GM12878 (cell line): ENCODE results near the gene EVI5L. TPM values are rescaled to one million over a fixed set of nuclear protein-coding genes. Genes with fewer than 3 reads are reported as not detected.

Experiments
- ATAC-seq: fragments of 200-7000 bp; cut with Tn5 transposase; 3 replicates; pipeline ENCODE4 v1.9.1; 2020; ENCODE audit warnings: mild to moderate bottlenecking, moderate library complexity
- BruUV-seq: library from RNA; stranded (reverse); fragments of 400-500 nt; replicated peaks from 2 replicates; lab custom pipeline; 2021; lab: Mats Ljungman, UMichigan
- CTCF ChIA-PET: fragments of 300-600 bp; sonication (Branson Sonifier 250); formaldehyde crosslinking; extraction: SDS; loops from one replicate; lab custom pipeline; 2021; ENCODE audit warnings: inconsistent platforms; lab: Yijun Ruan, JAX
- POLR2A ChIA-PET: fragments of 350-600 bp; formaldehyde crosslinking; extraction: SDS; loops from one replicate; lab custom pipeline; 2021; ENCODE audit warnings: inconsistent platforms; lab: Charles Lee
- RAD21 ChIA-PET: fragments of 300-600 bp; sonication (Branson Sonifier 250); formaldehyde crosslinking; loops from one replicate; lab custom pipeline; 2023; ENCODE audit warnings: antibody characterized with exemption; ENCODE audit not compliant: unreplicated experiment; lab: Charles Lee
- SMC1A ChIA-PET: fragments of 300-600 bp; sonication (Branson Sonifier 250); formaldehyde crosslinking; loops from one replicate; lab custom pipeline; 2023; ENCODE audit not compliant: unreplicated experiment, uncharacterized antibody; lab: Charles Lee
- DNase-seq: peaks from one replicate; pipeline ENCODE4 v3.0.0-alpha.2; 2011; ENCODE audit warnings: low read depth, low spot score
- FAIRE-seq: peaks from 3 replicates; lab custom pipeline; 2011; peaks lifted over from hg19 to GRCh38; lab: Jason Lieb, UNC
- H2AFZ ChIP-seq: 2 replicates; pipeline ENCODE4 v1.6.0; 2011; ENCODE audit warnings: low read depth, low read length, control low read depth; ENCODE audit not compliant: control insufficient read depth
- H3K27ac ChIP-seq: 2 replicates; pipeline ENCODE4 v1.5.1; 2011; ENCODE audit warnings: control low read depth; ENCODE audit not compliant: control insufficient read depth, insufficient read depth
- H3K27me3 ChIP-seq, 2 experiments: replicated peaks in 1 of 2; 2 replicates each; pipeline versions ENCODE4 v1.6.0 to v1.6.1; 2011; ENCODE audit warnings: low read length in 1 of 2; ENCODE audit not compliant: control insufficient read depth in 2 of 2, insufficient read depth in 2 of 2
- H3K36me3 ChIP-seq, 2 experiments: 2 replicates each; pipeline ENCODE4 v1.5.1; 2011; ENCODE audit warnings: low read length in 1 of 2; ENCODE audit not compliant: control insufficient read depth in 2 of 2, insufficient read depth in 2 of 2
- H3K4me1 ChIP-seq: 2 replicates; pipeline ENCODE4 v1.6.1; 2011; ENCODE audit warnings: mild to moderate bottlenecking, low read length, moderate library complexity, mixed read lengths; ENCODE audit not compliant: control insufficient read depth, insufficient read depth
- H3K4me2 ChIP-seq: 2 replicates; pipeline ENCODE4 v1.6.0; 2011; ENCODE audit warnings: control low read depth; ENCODE audit not compliant: control insufficient read depth, insufficient read depth
- H3K4me3 ChIP-seq: fragments of 200-600 bp; sonication (generic); 2 replicates; pipeline ENCODE4 v1.5.1; 2016
- H3K79me2 ChIP-seq: 2 replicates; pipeline ENCODE4 v1.6.0; 2011; ENCODE audit warnings: low read length; ENCODE audit not compliant: control insufficient read depth, insufficient read depth
- H3K9ac ChIP-seq: 2 replicates; pipeline ENCODE4 v1.8.0; 2011; ENCODE audit warnings: low read length, control low read depth, mixed read lengths; ENCODE audit not compliant: control insufficient read depth, insufficient read depth
- H3K9me3 ChIP-seq: replicated peaks from 3 replicates; pipeline ENCODE4 v1.5.1; 2011; ENCODE audit warnings: mild to moderate bottlenecking, low read length; ENCODE audit not compliant: control insufficient read depth, insufficient read depth
- H4K20me1 ChIP-seq: 2 replicates; pipeline ENCODE4 v1.6.0; 2011; ENCODE audit not compliant: control insufficient read depth, insufficient read depth
- ASH2L ChIP-seq: fragments of 300-600, 200-600 bp; sonication (generic); IDR thresholded peaks from 2 replicates; pipeline ENCODE4 v1.6.1; 2017; ENCODE audit warnings: low read depth, mild to moderate bottlenecking, borderline replicate concordance
- FOS ChIP-seq: IDR thresholded peaks from 3 replicates; pipeline ENCODE4 v1.6.1; 2011; ENCODE audit warnings: borderline replicate concordance; ENCODE audit not compliant: insufficient read length; ENCODE audit errors: extremely low read depth
- GATAD2B ChIP-seq: fragments of 450-650 bp; conservative IDR thresholded peaks from 2 replicates; pipeline ENCODE4 v1.6.1; 2017; ENCODE audit warnings: low read depth, mild to moderate bottlenecking, moderate library complexity
- MLLT1 ChIP-seq: fragments of 450-650 bp; IDR thresholded peaks from 2 replicates; pipeline ENCODE4 v1.6.1; 2016; ENCODE audit warnings: mild to moderate bottlenecking
- MTA2 ChIP-seq: fragments of 450-650 bp; IDR thresholded peaks from 2 replicates; pipeline ENCODE4 v1.6.1; 2016; ENCODE audit warnings: low read depth, mild to moderate bottlenecking, moderate library complexity
- MYC ChIP-seq: IDR thresholded peaks from 2 replicates; pipeline ENCODE4 v1.6.1; 2011; ENCODE audit warnings: mild to moderate bottlenecking, low read length, moderate library complexity, inconsistent platforms; ENCODE audit not compliant: insufficient read depth, insufficient replicate concordance, insufficient read length, severe bottlenecking
- NKRF ChIP-seq: fragments of 450-650 bp; conservative IDR thresholded peaks from 2 replicates; pipeline ENCODE4 v1.6.1; 2017; ENCODE audit warnings: mild to moderate bottlenecking, moderate library complexity
- NRF1 ChIP-seq: conservative IDR thresholded peaks from 2 replicates; pipeline ENCODE4 v1.6.1; 2011; ENCODE audit warnings: mild to moderate bottlenecking, low read depth, low read length, improper control_type of control experiment
- PML ChIP-seq: IDR thresholded peaks from 2 replicates; pipeline ENCODE4 v1.6.1; 2012; ENCODE audit warnings: low read length, inconsistent platforms
- PRDM15 ChIP-seq: fragments of 450-650 bp; formaldehyde crosslinking; IDR thresholded peaks from 2 replicates; pipeline ENCODE4 v1.4.0; 2020; ENCODE audit warnings: mild to moderate bottlenecking, moderate library complexity
- SP1 ChIP-seq: IDR thresholded peaks from one replicate; pipeline ENCODE4 v1.6.1; 2011; ENCODE audit warnings: low read depth, low read length
- SUZ12 ChIP-seq: fragments of 200-600 bp; sonication (generic); IDR thresholded peaks from one replicate; pipeline ENCODE4 v1.6.1; 2018; ENCODE audit warnings: antibody characterized with exemption, mild to moderate bottlenecking; ENCODE audit not compliant: unreplicated experiment
- WGBS: methylation state at CpG from one replicate; pipeline ENCODE4 v1.1.6; 2016; ENCODE audit warnings: low lambda C conversion rate; ENCODE audit not compliant: insufficient replicate concordance, insufficient coverage; ENCODE audit errors: missing lambda C conversion rate; 5-methylcytosine and 5-hydroxymethylcytosine counted together
- in situ Hi-C: fragments of 300-500 bp; cut with MboI; formaldehyde crosslinking; loops from 9 replicates; pipeline ENCODE4 v1.14.3; 2018; ENCODE audit warnings: mixed read lengths
- intact Hi-C: fragments of 100-400 bp; cut with micrococcal nuclease; formaldehyde crosslinking; loops from one replicate; pipeline ENCODE4 v1.14.2; 2022; ENCODE audit not compliant: unreplicated experiment
- polyA plus RNA-seq, 11 experiments: library from polyadenylated mRNA; depleted of rRNA in 4 of 11; unstranded in 6 of 11; stranded (reverse) in 5 of 11; fragments of >200 nt; fragmentation: Nextera tagmentation in 4 of 11; fragmentation: Illumina TruSeq in 1 of 11; extraction: Ambion mirVana in 4 of 11; extraction: Trizol in 1 of 11; gene quantifications; 1 replicate in 1 of 11; 2 replicates in 10 of 11; pipeline versions ENCODE4 v1.2.1 to v1.2.3, GENCODE V29; 2011 to 2016; ENCODE audit warnings: inconsistent platforms in 2 of 11, missing spikeins in 2 of 11, low read depth in 1 of 11
- total RNA-seq, 4 experiments: library from RNA; depleted of rRNA in 3 of 4; stranded (reverse); fragments of >200 nt in 3 of 4; fragmentation: Illumina TruSeq in 1 of 4; extraction: Trizol in 1 of 4; gene quantifications; 2 replicates each; pipeline versions ENCODE4 v1.2.1 to v1.2.3, GENCODE V29; 2013 to 2021

The EVI5L gene
- total and polyA plus RNA-seq, 10 of the 15 experiments (the other 5 are each of a cell fraction or from before 2014, with no cell fraction given): 0.23 to 13.8 (median 5.0) TPM

- no peak for FAIRE-seq
- DNase-seq: no peak
- Histone ChIP-seq H4K20me1 (no peaks in the 10 kb centered on the region), H3K9me3 (peaks cover 14% of the 10 kb centered on the region), H3K27me3 (no peaks in the 10 kb centered on the region), H3K4me3 (no peak overlapping the region; the same call in 1 of the 2 replicates), H3K4me1 (peaks cover 15% of the 10 kb centered on the region), H3K4me2 (peak overlapping the region; percentile 46), H3K27ac (peak overlapping the region; percentile 32; the same call in 1 of the 2 replicates), H3K79me2 (no peaks in the 10 kb centered on the region), H2AFZ (no peak overlapping the region), H3K36me3 (no peaks in the 10 kb centered on the region), H3K9ac (no peak overlapping the region)
- intact Hi-C loops: loop anchor here (5.0 kb wide), 2 partner anchors 106 to 706 kb away; partner anchors contain the start of gene FCER2
- TF ChIP-seq PML: no peak
- no peak for TF ChIP-seq SP1
- TF ChIP-seq GATAD2B: no peak
- no peak for TF ChIP-seq MYC
- TF ChIP-seq NKRF: no peak
- no peak for TF ChIP-seq ASH2L
- no peak for TF ChIP-seq MLLT1
- no peak for TF ChIP-seq NRF1
- TF ChIP-seq PRDM15: no peak
- no peak for TF ChIP-seq MTA2
- TF ChIP-seq SUZ12: no peak
- TF ChIP-seq FOS: no peak
- BruUV-seq: no TSS peak
- ChIA-PET POLR2A (interaction anchor here (0.7 to 1.5 kb wide), 2 partner anchors 11 to 298 kb away, joined by 4 to 5 read pairs; no protein-coding TSS in a partner anchor), SMC1A (interaction anchor here (1.0 kb wide), 1 partner anchor 12 kb away, joined by 3 read pairs; no protein-coding TSS in a partner anchor), CTCF (interaction anchor here (0.6 to 0.9 kb wide), 2 partner anchors 10 to 128 kb away, joined by 3 read pairs; no protein-coding TSS in a partner anchor), RAD21 (no interaction called here)
- ATAC-seq: no peak
- 66% methylated on average over 5 of the region's 5 CpGs for WGBS
- in situ Hi-C loops: no loop called here
Observed at GRCh38 chr19:7808108-7808507, 21.9 kb upstream of the EVI5L start.
